HG03064 (cell line): ENCODE data around the gene LEMD2.

Source experiments
- ATAC-seq: cut with Tn5 transposase; IDR thresholded peaks from one replicate; pipeline ENCODE4 v1.9.1; 2021; ENCODE audit warnings: low read depth; ENCODE audit not compliant: unreplicated experiment

Gene LEMD2

GRCh38 chr6:33777398-33778388 lies 11.2 kb downstream of the LEMD2 start:
- ATAC-seq, result no peak

GRCh38 chr6:33776764-33777163 lies 12.2 kb downstream of the LEMD2 start:
- no peak for ATAC-seq

GRCh38 chr6:33776186-33776585 lies 12.7 kb downstream of the LEMD2 start:
- ATAC-seq, result no peak

- ATAC-seq, result no peak
Measured at GRCh38 chr6:33774774-33775173, 14.2 kb downstream of the LEMD2 start.

GRCh38 chr6:33772902-33773472 lies 15.9 kb downstream of the LEMD2 start:
- no peak for ATAC-seq

- no peak for ATAC-seq
Measured at GRCh38 chr6:33772082-33772830, 16.7 kb downstream of the LEMD2 start.

- no peak for ATAC-seq
Measured at GRCh38 chr6:33771146-33772081, 17.5 kb downstream of the LEMD2 start.

- no peak for ATAC-seq
Measured at GRCh38 chr6:33770833-33771145, 18.1 kb downstream of the LEMD2 start.

GRCh38 chr6:33770124-33770832 lies 18.7 kb downstream of the LEMD2 start:
- no peak for ATAC-seq

- ATAC-seq, result no peak
Measured at GRCh38 chr6:33769248-33769821, 19.6 kb downstream of the LEMD2 start.

GRCh38 chr6:33768644-33769120 lies 20.2 kb downstream of the LEMD2 start:
- no peak for ATAC-seq

- no peak for ATAC-seq
Measured at GRCh38 chr6:33766921-33767907, 21.7 kb downstream of the LEMD2 start.

GRCh38 chr6:33765368-33765767 lies 23.6 kb downstream of the LEMD2 start:
- ATAC-seq, result no peak

- ATAC-seq, result no peak
Measured at GRCh38 chr6:33764036-33764435, 24.9 kb downstream of the LEMD2 start.

- ATAC-seq, result no peak
Measured at GRCh38 chr6:33763483-33763882, 25.4 kb downstream of the LEMD2 start.

- ATAC-seq, result no peak
Measured at GRCh38 chr6:33762713-33763112, 26.2 kb downstream of the LEMD2 start.

GRCh38 chr6:33761922-33762629 lies 26.9 kb downstream of the LEMD2 start:
- no peak for ATAC-seq

GRCh38 chr6:33761581-33761921 lies 27.4 kb downstream of the LEMD2 start:
- ATAC-seq, result no peak
